BJ (cell line): ENCODE results near the gene ZNF467. TPM values are rescaled to one million over a fixed set of nuclear protein-coding genes. Genes with fewer than 3 reads are reported as not detected.

ENCODE experiments used
- CTCF ChIA-PET: fragments of 350-600 bp; formaldehyde crosslinking; extraction: SDS; loops from one replicate; lab custom pipeline; 2021; ENCODE audit warnings: antibody characterized with exemption, inconsistent platforms; lab: Yijun Ruan, JAX
- POLR2A ChIA-PET: fragments of 300-600 bp; sonication (Branson Sonifier 250); formaldehyde crosslinking; extraction: SDS; loops from one replicate; lab custom pipeline; 2021; ENCODE audit warnings: antibody characterized with exemption; lab: Charles Lee
- DNase-seq: peaks from one replicate; pipeline ENCODE4 v3.0.0-alpha.2; 2011; ENCODE audit warnings: low read depth
- H3K27me3 ChIP-seq: 2 replicates; pipeline ENCODE4 v1.6.0; 2011; ENCODE audit warnings: low read length; ENCODE audit not compliant: control insufficient read depth, insufficient read depth
- H3K36me3 ChIP-seq: 2 replicates; pipeline ENCODE4 v1.5.1; 2011; ENCODE audit warnings: low read length; ENCODE audit not compliant: control insufficient read depth, insufficient read depth
- H3K4me3 ChIP-seq: 2 replicates; pipeline ENCODE4 v1.5.1; 2011; ENCODE audit warnings: low read depth, mild to moderate bottlenecking, control low read depth, low read length
- polyA plus RNA-seq: library from polyadenylated mRNA; depleted of rRNA; stranded (reverse); fragments of >200 nt; gene quantifications from 2 replicates; pipeline ENCODE4 v1.2.3, GENCODE V29; 2011
- TF ChIP-seq, protein P1 (sequence below): IDR thresholded peaks from 2 replicates; pipeline ENCODE4 v1.5.1; 2011; ENCODE audit warnings: low read depth, mild to moderate bottlenecking, control low read depth, inconsistent platforms, low read length, moderate library complexity; ENCODE audit not compliant: insufficient read depth

Gene ZNF467
- polyA plus RNA-seq, 1 experiment = 1.6 TPM

DNA sequence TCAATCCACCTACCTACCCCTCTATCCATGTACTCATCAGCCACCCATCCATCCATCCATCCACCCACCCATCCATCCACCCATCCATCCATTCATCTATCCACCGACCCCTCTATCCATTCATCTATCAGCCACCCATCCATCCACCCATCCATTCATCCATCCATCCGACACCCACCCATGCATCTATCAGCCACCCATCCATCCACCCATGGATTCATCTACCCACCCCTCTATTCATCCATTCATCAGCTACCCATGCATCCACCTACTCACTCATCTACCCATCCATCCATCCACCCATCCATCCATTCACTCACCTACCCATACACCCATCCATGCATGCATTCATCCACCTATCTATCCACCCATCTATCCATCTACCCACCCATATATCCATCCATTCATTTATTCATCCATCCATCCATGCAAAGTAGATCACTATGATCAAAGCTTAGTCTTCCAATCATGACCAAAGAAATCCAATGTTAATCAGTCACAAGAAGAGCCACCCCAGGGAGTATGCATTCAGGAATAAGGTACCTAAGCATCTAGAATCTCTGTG is 27.7 kb upstream of the ZNF467 start:
- Histone ChIP-seq H3K36me3 (no peaks in the 10 kb centered on the region), H3K4me3 (no peak overlapping the region), H3K27me3 (no peaks in the 10 kb centered on the region; the same call in 1 of the 2 replicates)
- ChIA-PET POLR2A (no interaction called here), CTCF (interaction anchor here (1.0 kb wide), 1 partner anchor 35 kb away, joined by 3 read pairs; no protein-coding TSS in a partner anchor)
- no peak for DNase-seq
- TF ChIP-seq, protein P1, sequence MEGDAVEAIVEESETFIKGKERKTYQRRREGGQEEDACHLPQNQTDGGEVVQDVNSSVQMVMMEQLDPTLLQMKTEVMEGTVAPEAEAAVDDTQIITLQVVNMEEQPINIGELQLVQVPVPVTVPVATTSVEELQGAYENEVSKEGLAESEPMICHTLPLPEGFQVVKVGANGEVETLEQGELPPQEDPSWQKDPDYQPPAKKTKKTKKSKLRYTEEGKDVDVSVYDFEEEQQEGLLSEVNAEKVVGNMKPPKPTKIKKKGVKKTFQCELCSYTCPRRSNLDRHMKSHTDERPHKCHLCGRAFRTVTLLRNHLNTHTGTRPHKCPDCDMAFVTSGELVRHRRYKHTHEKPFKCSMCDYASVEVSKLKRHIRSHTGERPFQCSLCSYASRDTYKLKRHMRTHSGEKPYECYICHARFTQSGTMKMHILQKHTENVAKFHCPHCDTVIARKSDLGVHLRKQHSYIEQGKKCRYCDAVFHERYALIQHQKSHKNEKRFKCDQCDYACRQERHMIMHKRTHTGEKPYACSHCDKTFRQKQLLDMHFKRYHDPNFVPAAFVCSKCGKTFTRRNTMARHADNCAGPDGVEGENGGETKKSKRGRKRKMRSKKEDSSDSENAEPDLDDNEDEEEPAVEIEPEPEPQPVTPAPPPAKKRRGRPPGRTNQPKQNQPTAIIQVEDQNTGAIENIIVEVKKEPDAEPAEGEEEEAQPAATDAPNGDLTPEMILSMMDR = no peak

DNA sequence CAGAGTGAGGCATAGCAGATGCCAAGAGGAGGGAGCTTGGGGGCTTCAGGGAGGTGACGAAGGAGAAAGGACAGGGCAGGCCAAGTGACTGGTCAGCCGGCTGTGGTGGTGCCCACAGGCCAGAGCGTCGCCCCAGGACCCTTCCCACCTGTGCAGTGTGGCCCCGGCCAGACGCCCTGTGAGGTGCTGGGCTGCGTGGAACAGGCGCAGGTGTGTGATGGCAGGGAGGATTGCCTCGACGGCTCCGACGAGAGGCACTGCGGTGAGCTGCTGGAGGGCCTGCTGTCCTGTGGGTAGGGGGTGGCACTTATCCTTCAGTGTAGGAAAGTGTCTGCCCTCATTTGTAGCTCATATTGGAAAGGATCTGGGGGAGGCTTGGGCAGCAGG is 26.8 kb upstream of the ZNF467 start:
- no peak for DNase-seq
- no peak overlapping the region for H3K4me3 ChIP-seq
- no peaks in the 10 kb centered on the region; the same call in 1 of the 2 replicates for H3K27me3 ChIP-seq
- ChIA-PET POLR2A (no interaction called here), CTCF (interaction anchor here (1.0 to 1.5 kb wide), 4 partner anchors 36 to 58 kb away, joined by 3 to 6 read pairs (median 4); partner anchors contain the start of gene ZNF862)
- no peaks in the 10 kb centered on the region for H3K36me3 ChIP-seq
- TF ChIP-seq, protein P1 = no peak

DNA sequence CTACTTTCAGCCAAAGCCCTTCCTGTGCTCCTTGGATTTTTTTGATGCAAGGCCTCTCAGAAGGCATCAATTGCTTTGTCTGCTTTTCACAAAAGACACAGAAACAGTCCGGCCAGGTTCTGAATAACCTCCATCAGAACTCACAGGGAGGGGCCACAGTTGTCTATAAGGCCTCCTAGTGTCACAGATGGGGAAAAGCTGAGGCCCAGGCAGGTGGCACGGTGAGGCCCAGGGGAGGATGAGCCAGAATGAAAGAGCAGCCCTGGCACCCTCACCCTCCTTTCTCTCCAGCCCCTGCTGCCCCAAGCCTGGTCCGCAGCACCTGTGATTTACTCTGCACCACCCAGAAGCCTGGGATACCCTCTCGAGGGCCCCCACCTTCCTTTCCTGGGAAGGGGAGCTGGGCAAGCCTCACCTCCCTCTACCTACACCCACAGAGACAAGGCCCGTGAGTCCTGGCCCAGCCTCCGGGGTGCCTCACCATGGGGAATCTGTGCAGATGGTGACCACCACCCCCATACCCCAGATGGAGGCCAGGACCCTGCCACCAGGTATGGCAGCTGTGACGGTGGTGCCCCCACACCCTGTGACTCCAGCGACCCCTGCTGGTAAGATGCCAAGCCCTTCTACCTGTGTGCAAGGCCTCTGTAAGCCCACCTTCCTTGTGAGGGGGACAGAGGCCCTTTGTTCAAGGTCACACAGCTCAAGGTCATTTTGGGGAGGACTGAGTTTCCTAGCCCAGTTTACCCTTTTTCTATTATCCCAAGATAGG is 26.2 kb upstream of the ZNF467 start:
- Histone ChIP-seq H3K36me3 (no peaks in the 10 kb centered on the region), H3K27me3 (no peaks in the 10 kb centered on the region; the same call in none of the 2 replicates), H3K4me3 (no peak overlapping the region)
- TF ChIP-seq, protein P1 = peak; percentile 16; the same call in 1 of the 2 replicates
- POLR2A ChIA-PET = no interaction called here
- CTCF ChIA-PET = interaction anchor here (1.0 to 1.5 kb wide), 4 partner anchors 36 to 57 kb away, joined by 3 to 6 read pairs (median 4); partner anchors contain the start of gene ZNF862
- no peak for DNase-seq

DNA sequence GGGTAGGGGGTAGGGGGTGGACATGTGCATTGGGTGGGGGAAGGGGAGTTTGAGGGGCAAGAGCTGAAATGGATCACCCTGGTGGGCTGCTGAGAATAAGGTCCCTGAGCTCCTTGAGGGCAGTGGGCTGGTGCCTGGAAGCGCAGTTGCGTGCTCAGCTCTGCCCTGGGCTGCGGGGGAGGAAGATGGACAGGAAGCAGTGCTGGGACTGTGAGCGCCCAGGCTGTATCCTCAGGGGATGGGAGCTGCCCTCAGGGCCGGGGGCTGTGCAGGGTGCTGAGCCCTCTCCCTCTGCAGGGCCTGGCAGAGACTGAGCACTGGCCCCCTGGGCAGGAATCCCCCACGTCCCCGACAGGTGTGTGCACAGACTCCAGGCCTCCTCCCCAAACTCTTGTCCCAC is 24.4 kb upstream of the ZNF467 start:
- CTCF ChIA-PET = interaction anchor here (1.0 kb wide), 2 partner anchors 9 to 56 kb away, joined by 4 to 5 read pairs; no protein-coding TSS in a partner anchor
- no peaks in the 10 kb centered on the region for H3K36me3 ChIP-seq
- DNase-seq = no peak
- TF ChIP-seq, protein P1 = no peak
- H3K27me3 ChIP-seq = no peaks in the 10 kb centered on the region; the same call in none of the 2 replicates
- no peak overlapping the region for H3K4me3 ChIP-seq
- POLR2A ChIA-PET = no interaction called here

DNA sequence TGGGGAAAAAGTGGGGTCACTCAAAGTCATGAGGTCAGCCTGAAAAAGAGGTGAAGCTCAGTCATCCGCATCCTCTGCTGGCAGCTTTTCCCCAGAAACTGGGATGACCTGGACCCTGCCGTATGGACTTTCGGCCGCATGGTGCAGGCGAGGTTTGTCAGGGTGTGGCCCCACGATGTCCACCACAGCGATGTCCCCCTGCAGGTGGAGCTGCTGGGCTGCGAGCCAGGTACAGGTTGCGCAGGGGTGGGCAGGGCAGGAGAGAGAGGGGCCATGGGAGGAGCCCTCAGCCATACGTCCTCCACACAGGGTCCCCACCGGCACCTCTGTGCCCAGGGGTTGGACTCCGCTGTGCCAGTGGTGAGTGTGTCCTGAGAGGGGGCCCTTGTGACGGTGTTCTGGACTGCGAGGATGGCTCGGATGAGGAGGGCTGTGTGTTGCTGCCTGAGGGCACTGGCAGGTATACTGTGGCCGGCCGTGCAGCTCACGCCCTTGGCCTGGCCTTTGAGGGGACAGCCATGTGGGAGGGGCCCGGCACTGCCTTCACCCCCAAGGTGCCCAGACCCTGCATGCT is 23.0 kb upstream of the ZNF467 start:
- DNase-seq = no peak
- Histone ChIP-seq H3K27me3 (no peaks in the 10 kb centered on the region; the same call in 1 of the 2 replicates), H3K4me3 (no peak overlapping the region), H3K36me3 (no peaks in the 10 kb centered on the region)
- POLR2A ChIA-PET = no interaction called here
- TF ChIP-seq, protein P1 = no peak
- CTCF ChIA-PET = interaction anchor here (1.6 kb wide), 1 partner anchor 10 kb away, joined by 3 read pairs; no protein-coding TSS in a partner anchor
